Peyer's patch (tissue), 4 donors: ENCODE measurements around the gene UBE2D4.

Source experiments
- CTCF ChIP-seq, 6 experiments: fragments of 450-650 bp in 4 of 6; fragments of 200-600 bp in 2 of 6; sonication (generic) in 1 of 6; IDR thresholded peaks; one replicate each; pipeline ENCODE4 v1.5.1; 2017 to 2019; ENCODE audit warnings: antibody characterized with exemption in 6 of 6, mild to moderate bottlenecking in 3 of 6, moderate library complexity in 1 of 6
- POLR2A ChIP-seq, 2 donors: fragments of 450-650 bp; IDR thresholded peaks; one replicate each; pipeline ENCODE4 v1.5.1; 2017; ENCODE audit warnings: antibody characterized with exemption in 2 of 2, mild to moderate bottlenecking in 2 of 2, moderate library complexity in 2 of 2

DNA sequence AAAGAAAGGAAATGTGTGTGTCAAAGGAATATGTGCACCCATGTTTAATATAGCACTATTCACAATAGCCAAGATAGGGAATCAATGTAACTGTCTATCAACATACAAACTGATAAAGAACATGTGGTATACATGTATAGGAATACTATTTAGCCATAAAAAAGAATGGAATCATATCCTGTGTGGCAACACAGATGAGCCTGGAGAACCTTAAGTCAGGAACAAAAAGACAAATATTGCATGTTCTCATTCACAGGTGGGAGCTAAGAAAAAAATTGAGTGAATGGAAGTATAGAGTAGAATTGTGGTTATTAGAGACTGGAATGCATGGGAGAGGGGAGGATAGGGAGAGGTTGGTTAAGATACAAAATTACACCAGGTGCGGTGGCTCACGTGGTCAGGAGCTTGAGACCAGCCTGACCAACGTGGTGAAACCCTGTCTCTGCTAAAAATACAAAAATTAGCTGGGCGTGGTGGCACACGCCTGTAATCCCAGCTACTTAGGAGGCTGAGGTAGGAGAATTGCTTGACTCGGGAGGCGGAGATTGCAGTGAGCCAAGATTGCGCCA, 30.3 kb upstream of the UBE2D4 start:
- TF ChIP-seq CTCF (IDR thresholded peaks at IDR 0.05) (no peak), POLR2A (IDR thresholded peaks at IDR 0.05) (no peak)
